BJ (cell line): ENCODE data around the gene SKIC2. TPM values are rescaled to one million over a fixed set of nuclear protein-coding genes. Genes with fewer than 3 reads are reported as not detected.
"Not testable (repeated sequence)": the region's sequence is repeated elsewhere in the genome, so short reads cannot be mapped to it uniquely, and the experiment has no call there.

Experiments
- CTCF ChIA-PET: fragments of 350-600 bp; formaldehyde crosslinking; extraction: SDS; loops from one replicate; lab custom pipeline; 2021; ENCODE audit warnings: antibody characterized with exemption, inconsistent platforms; lab: Yijun Ruan, JAX
- POLR2A ChIA-PET: fragments of 300-600 bp; sonication (Branson Sonifier 250); formaldehyde crosslinking; extraction: SDS; loops from one replicate; lab custom pipeline; 2021; ENCODE audit warnings: antibody characterized with exemption; lab: Charles Lee
- DNase-seq: peaks from one replicate; pipeline ENCODE4 v3.0.0-alpha.2; 2011; ENCODE audit warnings: low read depth
- H3K27me3 ChIP-seq: 2 replicates; pipeline ENCODE4 v1.6.0; 2011; ENCODE audit warnings: low read length; ENCODE audit not compliant: control insufficient read depth, insufficient read depth
- H3K36me3 ChIP-seq: 2 replicates; pipeline ENCODE4 v1.5.1; 2011; ENCODE audit warnings: low read length; ENCODE audit not compliant: control insufficient read depth, insufficient read depth
- H3K4me3 ChIP-seq: 2 replicates; pipeline ENCODE4 v1.5.1; 2011; ENCODE audit warnings: low read depth, mild to moderate bottlenecking, control low read depth, low read length
- polyA plus RNA-seq: library from polyadenylated mRNA; depleted of rRNA; stranded (reverse); fragments of >200 nt; gene quantifications from 2 replicates; pipeline ENCODE4 v1.2.3, GENCODE V29; 2011

Gene SKIC2
- polyA plus RNA-seq, 1 experiment, result 37.3 TPM

DNA sequence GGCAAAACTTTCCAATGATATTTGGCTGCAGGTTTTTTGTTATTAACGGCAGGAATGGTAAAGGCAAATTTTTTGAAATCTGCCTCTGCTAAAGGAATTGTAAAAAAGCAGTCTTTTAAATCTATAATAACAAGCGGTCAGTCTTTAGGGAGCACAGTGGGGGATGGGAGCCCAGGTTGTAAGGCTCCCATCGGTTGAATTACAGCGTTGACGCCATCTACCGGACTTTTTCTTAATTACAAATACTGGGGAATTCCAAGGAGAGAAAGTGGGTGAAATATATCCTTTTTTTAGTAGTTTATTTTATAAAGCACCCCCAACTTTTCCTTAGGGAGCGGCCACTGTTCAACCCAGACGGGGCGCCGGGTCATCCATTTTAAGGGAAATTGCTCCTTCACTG lies 30.4 kb downstream of the SKIC2 start:
- H3K36me3 ChIP-seq, POLR2A ChIA-PET, H3K27me3 ChIP-seq, DNase-seq, H3K4me3 ChIP-seq, CTCF ChIA-PET: not testable (repeated sequence)

DNA sequence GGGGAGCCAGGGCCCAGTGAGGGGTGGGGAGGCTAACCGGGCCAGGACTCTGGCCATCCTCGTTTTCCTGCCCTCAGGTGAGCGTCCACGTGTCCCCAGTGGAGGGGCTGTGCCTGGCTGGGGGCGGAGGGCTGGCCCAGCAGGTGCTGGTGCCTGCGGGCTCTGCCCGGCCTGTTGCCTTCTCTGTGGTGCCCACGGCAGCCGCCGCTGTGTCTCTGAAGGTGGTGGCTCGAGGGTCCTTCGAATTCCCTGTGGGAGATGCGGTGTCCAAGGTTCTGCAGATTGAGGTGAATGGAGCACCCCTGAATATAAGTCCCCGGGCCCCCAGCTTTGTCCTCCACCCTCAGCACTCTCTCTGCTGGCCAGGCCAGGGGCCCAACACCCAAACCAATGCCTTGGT lies 35.4 kb downstream of the SKIC2 start:
- H3K4me3 ChIP-seq, CTCF ChIA-PET, H3K36me3 ChIP-seq, H3K27me3 ChIP-seq, DNase-seq, POLR2A ChIA-PET: not testable (repeated sequence)

DNA sequence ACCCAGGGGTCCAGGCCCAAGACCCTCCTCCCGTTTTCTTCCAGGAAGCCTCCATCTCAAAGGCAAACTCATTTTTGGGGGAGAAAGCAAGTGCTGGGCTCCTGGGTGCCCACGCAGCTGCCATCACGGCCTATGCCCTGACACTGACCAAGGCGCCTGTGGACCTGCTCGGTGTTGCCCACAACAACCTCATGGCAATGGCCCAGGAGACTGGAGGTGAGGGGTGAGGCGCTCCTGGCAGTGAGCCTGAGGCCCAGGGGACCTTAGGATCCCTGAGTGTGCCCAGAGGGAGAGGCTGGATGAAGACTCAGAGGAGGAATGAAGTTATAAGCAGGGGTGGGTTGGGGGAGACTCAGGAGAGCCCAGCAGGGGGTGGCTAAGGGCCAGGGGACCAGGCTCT lies 37.4 kb downstream of the SKIC2 start:
- DNase-seq, POLR2A ChIA-PET, H3K4me3 ChIP-seq, H3K27me3 ChIP-seq, H3K36me3 ChIP-seq, CTCF ChIA-PET: not testable (repeated sequence)

DNA sequence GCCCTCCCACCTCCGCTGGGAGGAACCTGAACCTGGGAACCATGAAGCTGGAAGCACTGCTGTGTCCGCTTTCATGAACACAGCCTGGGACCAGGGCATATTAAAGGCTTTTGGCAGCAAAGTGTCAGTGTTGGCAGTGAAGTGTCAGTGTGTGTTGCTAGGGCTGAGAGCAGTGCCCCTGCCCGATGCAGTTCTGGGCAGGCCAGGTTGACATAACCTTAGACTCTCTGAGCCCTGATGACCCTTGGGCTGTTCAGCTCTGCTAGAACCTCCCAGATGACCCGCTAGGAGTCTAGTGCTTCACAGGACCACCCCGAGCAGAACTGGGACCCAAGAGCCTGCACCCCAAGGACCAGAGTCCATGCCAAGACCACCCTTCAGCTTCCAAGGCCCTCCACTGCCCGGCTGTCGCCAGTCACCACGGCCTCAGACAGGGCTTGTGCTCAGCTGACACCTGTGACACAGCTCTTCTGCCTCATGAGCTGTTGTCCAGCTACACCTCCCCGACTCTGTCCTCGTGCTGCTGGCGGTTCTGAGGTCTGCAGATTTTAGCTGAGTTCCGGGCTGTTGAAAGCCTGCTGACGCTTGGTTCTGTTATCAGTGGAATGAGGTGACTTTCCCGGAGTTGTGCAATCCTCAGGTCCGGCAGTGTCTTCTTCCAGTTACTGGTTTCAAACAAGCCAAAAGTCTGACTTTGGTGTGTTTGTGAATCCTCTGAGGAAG lies 43.7 kb downstream of the SKIC2 start:
- H3K27me3 ChIP-seq, DNase-seq, H3K4me3 ChIP-seq, POLR2A ChIA-PET, CTCF ChIA-PET, H3K36me3 ChIP-seq: not testable (repeated sequence)

DNA sequence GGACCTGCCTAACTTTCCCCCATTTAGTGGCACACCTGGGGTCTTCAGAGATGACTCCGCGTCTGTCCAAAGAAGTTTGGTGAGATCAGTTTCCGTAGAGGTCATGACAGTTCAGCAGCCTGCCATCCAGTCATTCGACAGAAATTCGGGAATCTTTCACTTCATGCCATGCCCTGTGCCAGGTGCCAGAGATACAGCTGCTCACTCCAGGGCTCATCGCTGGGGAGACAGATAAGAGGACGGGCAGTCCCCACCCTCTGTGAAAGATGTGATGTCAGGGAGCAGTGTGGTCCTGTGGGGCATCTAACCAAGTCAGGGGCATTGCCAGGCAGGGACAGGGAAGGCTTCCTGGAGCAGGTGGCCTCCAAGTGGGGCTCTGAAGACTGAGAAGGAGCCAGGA lies 44.3 kb downstream of the SKIC2 start:
- POLR2A ChIA-PET, CTCF ChIA-PET, H3K36me3 ChIP-seq, DNase-seq, H3K27me3 ChIP-seq, H3K4me3 ChIP-seq: not testable (repeated sequence)

DNA sequence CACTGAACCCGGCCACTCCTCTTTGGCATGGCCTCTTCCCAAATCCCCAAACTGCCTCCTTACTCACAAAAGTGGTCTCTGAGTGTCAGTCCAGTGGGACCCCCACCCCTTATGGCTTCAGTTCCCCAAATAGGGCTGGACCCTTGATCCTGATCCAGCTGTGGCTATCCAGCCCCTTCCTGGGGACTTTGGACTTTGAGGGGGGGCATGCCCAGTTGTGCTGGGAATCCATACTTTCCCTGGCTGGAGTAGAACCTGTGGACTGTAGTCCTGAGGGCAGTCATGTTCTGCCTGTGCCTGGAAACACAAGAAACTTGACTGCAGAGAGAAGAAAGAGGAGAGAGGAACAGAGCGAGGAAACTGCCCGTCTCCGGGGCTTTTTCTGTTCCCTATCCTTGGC lies 45.4 kb downstream of the SKIC2 start:
- H3K36me3 ChIP-seq, H3K27me3 ChIP-seq, POLR2A ChIA-PET, DNase-seq, CTCF ChIA-PET, H3K4me3 ChIP-seq: not testable (repeated sequence)

DNA sequence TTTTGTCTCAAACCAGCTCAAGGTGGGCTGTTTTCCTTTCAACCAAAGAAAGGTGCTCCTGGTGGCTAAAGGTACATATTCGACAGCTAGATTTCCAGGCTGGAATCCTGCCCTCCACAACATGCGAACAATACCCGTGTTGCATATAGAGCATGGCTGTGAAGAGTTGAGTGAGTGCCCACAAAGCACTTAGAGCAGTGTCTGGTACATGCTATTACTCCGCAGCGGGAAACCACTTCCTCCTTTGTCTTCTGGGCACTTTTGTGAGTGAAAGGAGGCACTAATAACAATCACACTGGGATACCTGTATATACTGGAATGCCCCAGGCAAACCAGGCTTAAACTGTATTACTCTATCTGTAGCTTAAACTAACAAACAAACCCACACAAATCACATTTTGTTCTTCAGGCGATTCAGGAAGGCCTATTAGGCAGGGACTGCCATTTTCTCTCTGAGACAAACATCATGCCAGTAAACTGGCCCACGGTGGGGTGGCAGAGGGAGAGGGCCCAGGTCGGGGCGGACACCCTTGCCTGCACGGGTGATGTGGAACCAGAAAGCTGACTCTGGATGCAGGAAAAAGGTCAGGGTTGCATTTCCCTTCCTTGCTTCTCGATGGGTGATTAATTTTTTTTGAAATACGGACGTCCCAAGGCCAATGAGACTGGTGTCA lies 46.0 kb downstream of the SKIC2 start:
- POLR2A ChIA-PET, H3K36me3 ChIP-seq, DNase-seq, H3K4me3 ChIP-seq, CTCF ChIA-PET, H3K27me3 ChIP-seq: not testable (repeated sequence)

DNA sequence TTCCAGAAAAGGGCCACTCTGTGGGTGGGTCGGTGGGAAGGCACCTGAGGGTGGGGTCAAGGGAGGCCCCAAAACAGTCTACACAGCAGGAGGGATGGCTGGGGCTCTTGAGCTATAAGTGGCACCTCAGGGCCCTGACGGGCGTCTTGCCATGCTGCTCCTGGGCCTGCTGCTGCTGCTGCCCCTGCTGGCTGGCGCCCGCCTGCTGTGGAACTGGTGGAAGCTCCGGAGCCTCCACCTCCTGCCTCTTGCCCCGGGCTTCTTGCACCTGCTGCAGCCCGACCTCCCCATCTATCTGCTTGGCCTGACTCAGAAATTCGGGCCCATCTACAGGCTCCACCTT lies 46.5 kb downstream of the SKIC2 start:
- H3K4me3 ChIP-seq, H3K27me3 ChIP-seq, DNase-seq, CTCF ChIA-PET, H3K36me3 ChIP-seq, POLR2A ChIA-PET: not testable (repeated sequence)

DNA sequence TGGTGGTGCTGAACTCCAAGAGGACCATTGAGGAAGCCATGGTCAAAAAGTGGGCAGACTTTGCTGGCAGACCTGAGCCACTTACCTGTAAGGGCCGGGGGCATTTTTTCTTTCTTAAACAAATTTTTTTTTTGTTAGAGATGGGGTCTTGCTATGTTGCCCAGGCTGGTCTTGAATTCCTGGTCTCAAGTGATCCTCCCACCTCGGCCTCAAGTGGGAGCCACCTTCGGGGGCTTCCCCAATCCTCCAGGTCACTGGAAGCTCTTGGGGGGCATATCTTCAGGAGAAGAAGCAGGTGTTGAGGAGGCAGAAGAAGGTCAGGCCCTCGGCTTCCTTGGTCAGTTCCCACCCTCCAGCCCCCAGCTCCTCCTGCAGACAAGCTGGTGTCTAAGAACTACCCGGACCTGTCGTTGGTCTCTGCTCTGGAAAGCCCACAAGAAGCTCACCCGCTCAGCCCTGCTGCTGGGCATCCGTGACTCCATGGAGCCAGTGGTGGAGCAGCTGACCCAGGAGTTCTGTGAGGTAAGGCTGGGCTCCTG lies 47.1 kb downstream of the SKIC2 start:
- H3K36me3 ChIP-seq, DNase-seq, CTCF ChIA-PET, POLR2A ChIA-PET, H3K4me3 ChIP-seq, H3K27me3 ChIP-seq: not testable (repeated sequence)

DNA sequence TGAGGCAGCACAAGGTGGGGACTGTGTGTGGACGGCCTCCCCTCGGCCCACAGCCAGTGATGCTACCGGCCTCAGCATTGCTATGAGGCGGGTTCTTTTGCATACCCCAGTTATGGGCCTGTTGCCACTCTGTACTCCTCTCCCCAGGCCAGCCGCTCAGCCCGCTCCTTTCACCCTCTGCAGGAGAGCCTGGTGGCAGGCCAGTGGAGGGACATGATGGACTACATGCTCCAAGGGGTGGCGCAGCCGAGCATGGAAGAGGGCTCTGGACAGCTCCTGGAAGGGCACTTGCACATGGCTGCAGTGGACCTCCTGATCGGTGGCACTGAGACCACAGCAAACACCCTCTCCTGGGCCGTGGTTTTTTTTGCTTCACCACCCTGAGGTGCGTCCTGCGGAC lies 48.1 kb downstream of the SKIC2 start:
- H3K36me3 ChIP-seq, POLR2A ChIA-PET, CTCF ChIA-PET, DNase-seq, H3K27me3 ChIP-seq, H3K4me3 ChIP-seq: not testable (repeated sequence)

DNA sequence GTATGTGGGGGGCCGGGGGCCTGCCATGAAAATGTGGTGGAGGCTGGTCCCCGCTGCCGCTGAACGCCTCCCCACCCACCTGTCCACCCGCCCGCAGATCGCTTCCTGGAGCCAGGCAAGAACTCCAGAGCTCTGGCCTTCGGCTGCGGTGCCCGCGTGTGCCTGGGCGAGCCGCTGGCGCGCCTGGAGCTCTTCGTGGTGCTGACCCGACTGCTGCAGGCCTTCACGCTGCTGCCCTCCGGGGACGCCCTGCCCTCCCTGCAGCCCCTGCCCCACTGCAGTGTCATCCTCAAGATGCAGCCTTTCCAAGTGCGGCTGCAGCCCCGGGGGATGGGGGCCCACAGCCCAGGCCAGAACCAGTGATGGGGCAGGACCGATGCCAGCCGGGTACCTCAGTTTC lies 49.1 kb downstream of the SKIC2 start:
- H3K27me3 ChIP-seq, H3K4me3 ChIP-seq, CTCF ChIA-PET, POLR2A ChIA-PET, DNase-seq, H3K36me3 ChIP-seq: not testable (repeated sequence)

DNA sequence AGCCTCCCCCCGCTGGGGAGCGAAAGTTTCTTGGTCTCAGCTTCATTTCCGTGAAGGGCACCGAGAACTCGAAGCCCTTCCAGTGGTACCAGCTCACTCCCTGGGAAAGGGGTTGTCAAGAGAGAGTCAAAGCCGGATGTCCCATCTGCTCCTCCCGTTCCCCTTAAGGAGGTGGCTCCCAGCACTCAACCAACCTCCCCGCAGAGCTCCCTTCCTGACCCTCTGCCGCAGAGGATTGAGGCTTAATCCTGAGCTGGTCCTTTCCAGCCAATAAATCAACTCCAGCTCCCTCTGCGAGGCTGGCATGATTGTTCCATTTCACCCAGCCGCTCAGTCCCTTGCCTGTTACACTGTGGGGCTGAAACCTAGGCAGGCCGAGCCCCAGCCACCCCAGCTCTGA lies 49.6 kb downstream of the SKIC2 start:
- POLR2A ChIA-PET, H3K36me3 ChIP-seq, H3K27me3 ChIP-seq, CTCF ChIA-PET, H3K4me3 ChIP-seq, DNase-seq: not testable (repeated sequence)

DNA sequence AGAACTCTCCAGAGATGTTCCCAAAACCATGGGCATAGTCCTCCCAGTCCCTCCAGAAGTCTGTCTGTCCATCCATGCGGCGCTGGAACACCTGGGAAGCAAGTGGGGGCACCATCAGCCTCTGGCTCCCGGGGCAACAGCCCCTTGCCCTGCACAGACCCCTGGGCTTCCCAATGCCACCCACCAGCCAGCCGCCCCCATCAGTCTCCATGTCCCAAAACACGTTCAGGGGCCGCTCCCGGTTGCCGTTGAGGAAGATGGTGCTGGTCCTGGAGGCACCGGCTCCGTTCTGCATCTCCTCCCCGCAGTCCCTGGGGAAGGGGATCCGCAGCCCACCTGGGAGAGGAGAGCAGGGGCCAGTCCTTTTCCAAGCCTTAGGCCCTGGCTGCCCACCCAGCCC lies 50.6 kb downstream of the SKIC2 start:
- POLR2A ChIA-PET, result not testable (repeated sequence)

More for the DNA sequence above, 50.6 kb downstream of the SKIC2 start:
- CTCF ChIA-PET, H3K36me3 ChIP-seq, DNase-seq, H3K27me3 ChIP-seq, H3K4me3 ChIP-seq: not testable (repeated sequence)
